ENCODE data around the gene NDUFS8.

NDUFS8 gene

GRCh38 chr11:68052137-68052873, 21.8 kb downstream of the NDUFS8 start:
- no peak for DNase-seq

- DNase-seq: no peak
Measured at GRCh38 chr11:68053117-68053516, 22.6 kb downstream of the NDUFS8 start.

GRCh38 chr11:68053981-68054812, 23.7 kb downstream of the NDUFS8 start:
- DNase-seq: no peak

- DNase-seq: no peak
Measured at GRCh38 chr11:68056317-68057285, 26.1 kb downstream of the NDUFS8 start.

GRCh38 chr11:68057807-68058206, 27.3 kb downstream of the NDUFS8 start:
- no peak for DNase-seq

- DNase-seq: no peak
Measured at GRCh38 chr11:68061508-68061907, 31.0 kb downstream of the NDUFS8 start.

GRCh38 chr11:68064926-68065325, 34.4 kb downstream of the NDUFS8 start:
- no peak for DNase-seq

- DNase-seq: no peak
Measured at GRCh38 chr11:68065841-68066240, 35.4 kb downstream of the NDUFS8 start.

- no peak for DNase-seq
Measured at GRCh38 chr11:68066742-68067141, 36.3 kb downstream of the NDUFS8 start.

GRCh38 chr11:68067991-68068390, 37.5 kb downstream of the NDUFS8 start:
- DNase-seq: no peak

GRCh38 chr11:68071281-68072048, 41.0 kb downstream of the NDUFS8 start:
- no peak for DNase-seq

- no peak for DNase-seq
Measured at GRCh38 chr11:68074584-68075352, 44.3 kb downstream of the NDUFS8 start.

GRCh38 chr11:68076371-68077042, 46.0 kb downstream of the NDUFS8 start:
- no peak for DNase-seq

GRCh38 chr11:68077617-68078582, 47.4 kb downstream of the NDUFS8 start:
- DNase-seq: no peak

GRCh38 chr11:68080860-68081259, 50.4 kb downstream of the NDUFS8 start:
- no peak for DNase-seq

- DNase-seq: no peak
Measured at GRCh38 chr11:68081691-68082090, 51.2 kb downstream of the NDUFS8 start.

GRCh38 chr11:68082481-68082880, 52.0 kb downstream of the NDUFS8 start:
- no peak for DNase-seq

- no peak for DNase-seq
Measured at GRCh38 chr11:68083517-68083916, 53.0 kb downstream of the NDUFS8 start.
